ENCODE results near the gene PRKD2. TPM values are rescaled to one million over a fixed set of nuclear protein-coding genes. Genes with fewer than 3 reads are reported as not detected.

The PRKD2 gene
- total and polyA plus RNA-seq, 10 donors = 63.4 to 132 (median 110) TPM

DNA sequence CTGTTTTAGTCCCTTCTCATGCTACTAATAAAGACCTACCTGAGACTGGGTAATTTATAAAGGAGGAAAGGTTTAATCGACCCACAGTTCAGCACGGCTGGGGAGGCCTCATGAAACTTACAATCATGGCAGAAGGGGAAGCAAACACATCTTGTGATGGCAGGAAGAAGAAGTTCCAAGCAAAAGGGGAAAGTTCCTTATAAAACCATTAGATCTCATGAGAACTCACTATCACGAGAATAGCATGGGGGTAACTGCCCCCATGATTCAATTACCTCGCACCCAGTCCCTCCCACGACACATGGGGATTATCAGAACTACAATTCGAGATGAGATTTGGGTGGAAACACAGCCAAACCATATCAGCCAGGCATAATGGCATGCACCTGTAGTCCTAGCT lies 42.3 kb upstream of the PRKD2 start:
- no peak for TF ChIP-seq POLR2AphosphoS5 (IDR thresholded peaks at IDR 0.05)
- TF ChIP-seq CTCF (IDR thresholded peaks at IDR 0.05 in 8 of 11, conservative IDR thresholded peaks at IDR 0.05 in 3 of 11) = no peak
- no peak for TF ChIP-seq POLR2A (IDR thresholded peaks at IDR 0.05)
- Histone ChIP-seq H3K9me3 (no peaks in the 10 kb centered on the region), H3K4me1 (peaks cover 20 to 38% (median 31%) of the 10 kb centered on the region in 6 donors), H3K4me3 (no peak overlapping the region), H3K27me3 (replicated peaks in 1 of 7) (no peaks in the 10 kb centered on the region), H3K36me3 (peaks cover 0 to 33% (median 10%) of the 10 kb centered on the region in 6 donors), H3K27ac (peak overlapping the region in 1 of 8 donors; percentile 33)
- DNase-seq = no peak
- WGBS, 5 donors = 62 to 82% (median 73%) methylated on average over 6 of the region's 6 CpGs
- intact Hi-C loops (cut with DNase I; ENCODE audit: low total_unique reads) = no loop called here

GRCh38 chr19:46756544-46756888 lies 39.6 kb upstream of the PRKD2 start:
- Histone ChIP-seq H3K4me1 (peaks cover 20 to 47% (median 38%) of the 10 kb centered on the region in 6 donors), H3K27me3 (replicated peaks in 1 of 7) (no peaks in the 10 kb centered on the region), H3K9me3 (no peaks in the 10 kb centered on the region), H3K27ac (peak overlapping the region in 2 of 8 donors; percentile 14 to 79), H3K4me3 (no peak overlapping the region), H3K36me3 (peaks cover 0 to 47% (median 10%) of the 10 kb centered on the region in 6 donors)
- 50 to 71% (median 68%) methylated on average over 30 of the region's 30 CpGs for WGBS, 5 donors
- intact Hi-C loops (cut with DNase I; ENCODE audit: low total_unique reads) = loop anchor here (2.0 kb wide), 1 partner anchor 84 kb away; no protein-coding TSS in a partner anchor
- TF ChIP-seq POLR2A (IDR thresholded peaks at IDR 0.05) (no peak), POLR2AphosphoS5 (IDR thresholded peaks at IDR 0.05) (peak; percentile 56 to 65 (median 60))
- no peak for DNase-seq

- no peak for DNase-seq
- intact Hi-C loops (cut with DNase I; ENCODE audit: low total_unique reads) = loop anchor here (2.0 kb wide), 1 partner anchor 85 kb away; no protein-coding TSS in a partner anchor
- TF ChIP-seq CTCF (IDR thresholded peaks at IDR 0.05 in 8 of 11, conservative IDR thresholded peaks at IDR 0.05 in 3 of 11) (no peak), POLR2A (IDR thresholded peaks at IDR 0.05) (no peak), POLR2AphosphoS5 (IDR thresholded peaks at IDR 0.05) (no peak)
- H3K9me3 ChIP-seq = no peaks in the 10 kb centered on the region
- peaks cover 20 to 47% (median 38%) of the 10 kb centered on the region in 6 donors for H3K4me1 ChIP-seq
- peaks cover 0 to 48% (median 10%) of the 10 kb centered on the region in 6 donors for H3K36me3 ChIP-seq
- peak overlapping the region in 6 of 8 donors; percentile 70 to 79 (median 74) for H3K27ac ChIP-seq
- no peaks in the 10 kb centered on the region for H3K27me3 ChIP-seq (replicated peaks in 1 of 7)
- H3K4me3 ChIP-seq = no peak overlapping the region
- 91 to 95% (median 93%) methylated on average over 70 to 86 of the region's 86 CpGs for WGBS, 5 donors
These were observed 39.1 kb upstream of the PRKD2 start for GRCh38 chr19:46755853-46756543.

- peak overlapping the region; percentile 4 to 79 (median 74) for H3K27ac ChIP-seq
- 71 to 77% (median 75%) methylated on average over 29 to 39 of the region's 39 CpGs for WGBS, 5 donors
- no peak for TF ChIP-seq POLR2A (IDR thresholded peaks at IDR 0.05)
- peak in 1 of 11 experiments; percentile 6 for TF ChIP-seq CTCF (IDR thresholded peaks at IDR 0.05 in 8 of 11, conservative IDR thresholded peaks at IDR 0.05 in 3 of 11)
- TF ChIP-seq POLR2AphosphoS5 (IDR thresholded peaks at IDR 0.05) = peak; percentile 5 to 40 (median 35)
- H3K36me3 ChIP-seq = peaks cover 0 to 56% (median 10%) of the 10 kb centered on the region in 6 donors
- H3K27me3 ChIP-seq (replicated peaks in 1 of 7) = no peaks in the 10 kb centered on the region
- H3K9me3 ChIP-seq = no peaks in the 10 kb centered on the region
- peak overlapping the region in 1 of 8 donors; percentile 22 for H3K4me3 ChIP-seq
- intact Hi-C loops (cut with DNase I; ENCODE audit: low total_unique reads) = no loop called here
- DNase-seq = no peak
- H3K4me1 ChIP-seq = peaks cover 20 to 52% (median 38%) of the 10 kb centered on the region in 6 donors
These were observed 38.4 kb upstream of the PRKD2 start for GRCh38 chr19:46755077-46755852.

Data from spleen (tissue), 11 donors.